Neural progenitor cell (in vitro differentiated cells): ENCODE results near the gene PDCD2L.
"Not testable (repeated sequence)": the region's sequence is repeated elsewhere in the genome, so short reads cannot be mapped to it uniquely, and the experiment has no call there.

Source experiments
- EZH2 ChIP-seq: fragments of 200-600 bp; sonication (generic); IDR thresholded peaks from 2 replicates; pipeline ENCODE4 v1.6.1; 2017; ENCODE audit warnings: antibody characterized with exemption, mild to moderate bottlenecking, moderate library complexity
- EZH2phosphoT487 ChIP-seq: fragments of 200-600 bp; sonication (generic); IDR thresholded peaks from 2 replicates; pipeline ENCODE4 v1.6.1; 2017; ENCODE audit warnings: antibody characterized with exemption
- TF ChIP-seq, protein P1 (sequence below): fragments of 200-600 bp; sonication (generic); IDR thresholded peaks from 2 replicates; pipeline ENCODE4 v1.5.1; 2017; ENCODE audit warnings: antibody characterized with exemption, mild to moderate bottlenecking

GRCh38 chr19:34464785-34465184 is 60.6 kb downstream of the PDCD2L start:
- TF ChIP-seq, protein P1, sequence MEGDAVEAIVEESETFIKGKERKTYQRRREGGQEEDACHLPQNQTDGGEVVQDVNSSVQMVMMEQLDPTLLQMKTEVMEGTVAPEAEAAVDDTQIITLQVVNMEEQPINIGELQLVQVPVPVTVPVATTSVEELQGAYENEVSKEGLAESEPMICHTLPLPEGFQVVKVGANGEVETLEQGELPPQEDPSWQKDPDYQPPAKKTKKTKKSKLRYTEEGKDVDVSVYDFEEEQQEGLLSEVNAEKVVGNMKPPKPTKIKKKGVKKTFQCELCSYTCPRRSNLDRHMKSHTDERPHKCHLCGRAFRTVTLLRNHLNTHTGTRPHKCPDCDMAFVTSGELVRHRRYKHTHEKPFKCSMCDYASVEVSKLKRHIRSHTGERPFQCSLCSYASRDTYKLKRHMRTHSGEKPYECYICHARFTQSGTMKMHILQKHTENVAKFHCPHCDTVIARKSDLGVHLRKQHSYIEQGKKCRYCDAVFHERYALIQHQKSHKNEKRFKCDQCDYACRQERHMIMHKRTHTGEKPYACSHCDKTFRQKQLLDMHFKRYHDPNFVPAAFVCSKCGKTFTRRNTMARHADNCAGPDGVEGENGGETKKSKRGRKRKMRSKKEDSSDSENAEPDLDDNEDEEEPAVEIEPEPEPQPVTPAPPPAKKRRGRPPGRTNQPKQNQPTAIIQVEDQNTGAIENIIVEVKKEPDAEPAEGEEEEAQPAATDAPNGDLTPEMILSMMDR, result not testable (repeated sequence)
- not testable (repeated sequence) for TF ChIP-seq EZH2phosphoT487, EZH2
